ENCODE data around the gene TRAPPC11. TPM values are rescaled to one million over a fixed set of nuclear protein-coding genes. Genes with fewer than 3 reads are reported as not detected.

Gene TRAPPC11
- polyA plus RNA-seq, 2 donors = 11.6 to 13.7 TPM

DNA sequence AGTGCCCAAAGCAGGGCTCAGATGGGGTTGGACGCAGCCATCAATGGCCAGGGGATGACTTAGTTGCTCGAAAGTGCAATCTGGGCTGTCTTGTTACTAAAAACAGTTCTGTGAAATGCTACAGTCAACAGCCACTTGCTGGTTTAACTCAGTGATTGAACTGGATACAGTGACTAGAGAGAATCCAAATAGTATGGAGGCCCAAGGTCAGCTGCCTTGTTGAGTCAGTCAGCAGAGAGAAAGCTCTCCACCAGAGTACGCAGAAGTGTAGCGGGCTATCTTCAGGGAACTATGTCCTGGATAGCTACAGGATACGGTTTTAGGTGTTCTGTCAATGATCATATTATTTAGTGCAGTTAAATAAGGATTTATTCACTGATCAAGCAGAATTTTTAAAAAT lies 68.4 kb downstream of the TRAPPC11 start:
- Histone ChIP-seq H3K27ac (ENCODE audit: low read depth in 2 of 2, low read length in 1 of 2) (no peak overlapping the region), H3K4me3 (ENCODE audit: low read depth in 1 of 2, low read length in 2 of 2) (no peak overlapping the region), H3K36me3 (ENCODE audit: control insufficient read depth in 2 of 2, insufficient read depth in 2 of 2, low read length in 1 of 2) (no peaks in the 10 kb centered on the region), H3K27me3 (ENCODE audit: control insufficient read depth in 1 of 2, insufficient read depth in 2 of 2, low read length in 2 of 2) (no peaks in the 10 kb centered on the region), H3K4me1 (ENCODE audit: control insufficient read depth in 2 of 2, insufficient read depth in 2 of 2, low read length in 1 of 2) (peaks cover 4% of the 10 kb centered on the region in 2 donors), H3K9me3 (ENCODE audit: control insufficient read depth in 2 of 2, insufficient read depth in 1 of 2, low read depth in 1 of 2, low read length in 1 of 2) (no peaks in the 10 kb centered on the region)
- 95 to 97% methylated on average over 5 of the region's 5 CpGs for WGBS, 2 donors

DNA sequence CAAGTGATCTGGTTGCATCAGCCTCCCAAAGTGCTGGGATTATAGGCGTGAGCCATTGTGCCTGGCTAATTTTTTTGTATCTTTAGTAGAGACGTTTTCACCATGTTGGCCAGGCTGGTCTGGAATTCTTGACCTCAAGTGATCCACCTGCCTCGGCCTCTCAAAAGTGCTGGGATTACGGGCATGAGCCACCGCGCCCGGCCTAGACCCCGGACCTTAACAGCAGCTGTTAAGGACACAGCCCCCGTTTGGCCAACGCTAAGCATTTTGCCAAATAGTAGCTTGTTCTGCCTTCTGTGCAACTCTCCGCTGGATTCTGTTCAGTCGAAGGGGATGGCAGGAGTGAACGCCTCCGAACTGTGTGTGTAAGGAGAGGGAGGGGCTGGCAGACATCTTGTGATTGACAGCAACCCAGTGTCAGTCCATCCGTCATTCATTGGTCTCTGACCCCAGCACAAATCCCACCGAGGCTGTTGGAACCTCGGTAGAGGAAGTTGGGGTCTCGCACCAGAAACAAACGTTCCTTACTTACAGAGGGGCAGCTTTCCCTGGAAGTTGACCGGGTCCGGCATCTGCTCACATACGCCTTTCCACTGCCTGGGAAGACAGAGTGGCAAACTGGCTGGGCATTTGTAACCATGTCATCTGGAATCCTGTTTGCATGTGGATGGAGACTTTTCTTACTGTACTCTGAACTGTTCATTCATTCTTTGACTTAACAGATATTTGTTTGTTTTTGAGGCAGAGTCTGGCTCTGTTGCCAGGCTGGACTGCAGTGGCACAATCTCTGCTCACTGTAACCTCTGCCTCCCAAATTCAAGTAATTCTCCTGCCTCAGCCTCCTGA lies 69.4 kb downstream of the TRAPPC11 start:
- H3K27me3 ChIP-seq (ENCODE audit: control insufficient read depth in 1 of 2, insufficient read depth in 2 of 2, low read length in 2 of 2) = no peaks in the 10 kb centered on the region
- H3K4me1 ChIP-seq (ENCODE audit: control insufficient read depth in 2 of 2, insufficient read depth in 2 of 2, low read length in 1 of 2) = peaks cover 0 to 4% of the 10 kb centered on the region in 2 donors
- no peak overlapping the region for H3K4me3 ChIP-seq (ENCODE audit: low read depth in 1 of 2, low read length in 2 of 2)
- 79 to 81% methylated on average over 22 of the region's 22 CpGs for WGBS, 2 donors
- H3K36me3 ChIP-seq (ENCODE audit: control insufficient read depth in 2 of 2, insufficient read depth in 2 of 2, low read length in 1 of 2) = no peaks in the 10 kb centered on the region
- H3K9me3 ChIP-seq (ENCODE audit: control insufficient read depth in 2 of 2, insufficient read depth in 1 of 2, low read depth in 1 of 2, low read length in 1 of 2) = no peaks in the 10 kb centered on the region
- no peak overlapping the region for H3K27ac ChIP-seq (ENCODE audit: low read depth in 2 of 2, low read length in 1 of 2)

DNA sequence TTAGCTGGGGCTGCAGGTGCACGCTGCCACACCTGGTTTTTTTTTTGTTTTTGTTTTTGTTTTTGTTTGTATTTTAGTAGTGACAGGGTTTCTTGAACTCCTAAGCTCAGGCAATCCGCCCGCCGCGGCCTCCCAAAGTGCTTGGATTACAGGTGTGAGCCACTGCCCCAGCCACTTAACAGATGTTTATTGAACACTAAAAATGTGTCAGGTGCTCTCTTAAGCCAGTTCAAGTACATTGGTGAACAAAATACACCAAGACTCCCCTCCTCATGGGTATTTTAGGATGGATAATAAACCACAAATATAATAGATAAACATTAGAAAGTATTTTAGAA lies 69.9 kb downstream of the TRAPPC11 start:
- no peak overlapping the region for H3K27ac ChIP-seq (ENCODE audit: low read depth in 2 of 2, low read length in 1 of 2)
- H3K27me3 ChIP-seq (ENCODE audit: control insufficient read depth in 1 of 2, insufficient read depth in 2 of 2, low read length in 2 of 2) = no peaks in the 10 kb centered on the region
- no peaks in the 10 kb centered on the region for H3K9me3 ChIP-seq (ENCODE audit: control insufficient read depth in 2 of 2, insufficient read depth in 1 of 2, low read depth in 1 of 2, low read length in 1 of 2)
- H3K4me3 ChIP-seq (ENCODE audit: low read depth in 1 of 2, low read length in 2 of 2) = no peak overlapping the region
- WGBS, 2 donors = 85 to 89% methylated on average over 5 of the region's 5 CpGs
- H3K4me1 ChIP-seq (ENCODE audit: control insufficient read depth in 2 of 2, insufficient read depth in 2 of 2, low read length in 1 of 2) = peaks cover 0 to 4% of the 10 kb centered on the region in 2 donors
- H3K36me3 ChIP-seq (ENCODE audit: control insufficient read depth in 2 of 2, insufficient read depth in 2 of 2, low read length in 1 of 2) = no peaks in the 10 kb centered on the region

DNA sequence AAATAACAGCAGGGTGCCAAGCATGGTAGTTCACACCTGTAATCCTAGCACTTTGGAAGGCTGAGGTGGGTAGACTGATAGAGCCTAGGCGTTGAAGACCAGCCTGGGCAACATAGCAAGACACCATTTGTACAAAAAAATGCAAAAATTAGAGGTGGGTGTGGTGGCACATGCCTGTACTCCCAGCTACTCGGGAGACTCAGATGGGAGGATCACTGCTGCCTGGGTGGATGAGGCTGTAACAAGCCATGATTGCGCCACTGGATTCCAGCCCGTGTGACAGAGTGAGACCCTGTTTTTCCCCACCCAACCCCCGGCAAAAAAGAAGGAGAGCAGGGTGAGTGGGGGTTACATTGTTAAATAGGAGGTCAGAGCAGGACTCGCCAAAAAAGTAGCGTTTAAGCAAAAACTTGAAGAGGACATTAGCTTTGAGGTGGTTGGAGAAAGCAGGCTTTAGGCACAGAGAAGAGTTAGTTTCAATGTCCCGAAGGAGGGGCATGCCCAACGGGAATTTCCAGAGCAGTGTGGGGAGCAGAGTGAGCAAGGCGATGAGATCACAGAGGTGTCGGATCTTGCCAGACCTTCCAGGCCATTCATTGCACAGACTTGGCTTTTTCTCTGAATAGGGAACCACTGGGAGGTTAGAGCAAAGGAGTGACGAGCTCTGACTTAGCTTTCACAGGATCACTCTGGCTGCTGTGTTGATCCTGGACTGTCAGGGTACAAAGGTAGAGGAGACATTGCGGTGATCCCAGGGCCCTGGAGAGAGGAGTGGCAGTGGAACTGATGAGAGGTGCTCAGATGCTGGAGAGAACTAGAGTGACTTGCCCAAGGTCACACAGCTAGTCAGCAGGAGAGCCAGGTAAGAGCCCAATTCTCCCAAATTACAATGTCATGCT lies 70.6 kb downstream of the TRAPPC11 start:
- no peaks in the 10 kb centered on the region for H3K27me3 ChIP-seq (ENCODE audit: control insufficient read depth in 1 of 2, insufficient read depth in 2 of 2, low read length in 2 of 2)
- H3K9me3 ChIP-seq (ENCODE audit: control insufficient read depth in 2 of 2, insufficient read depth in 1 of 2, low read depth in 1 of 2, low read length in 1 of 2) = no peaks in the 10 kb centered on the region
- WGBS, 2 donors = 53 to 59% methylated on average over 13 of the region's 13 CpGs
- H3K27ac ChIP-seq (ENCODE audit: low read depth in 2 of 2, low read length in 1 of 2) = peak overlapping the region; percentile 61 to 74
- peaks cover 0 to 4% of the 10 kb centered on the region in 2 donors for H3K4me1 ChIP-seq (ENCODE audit: control insufficient read depth in 2 of 2, insufficient read depth in 2 of 2, low read length in 1 of 2)
- H3K4me3 ChIP-seq (ENCODE audit: low read depth in 1 of 2, low read length in 2 of 2) = no peak overlapping the region
- no peaks in the 10 kb centered on the region for H3K36me3 ChIP-seq (ENCODE audit: control insufficient read depth in 2 of 2, insufficient read depth in 2 of 2, low read length in 1 of 2)

DNA sequence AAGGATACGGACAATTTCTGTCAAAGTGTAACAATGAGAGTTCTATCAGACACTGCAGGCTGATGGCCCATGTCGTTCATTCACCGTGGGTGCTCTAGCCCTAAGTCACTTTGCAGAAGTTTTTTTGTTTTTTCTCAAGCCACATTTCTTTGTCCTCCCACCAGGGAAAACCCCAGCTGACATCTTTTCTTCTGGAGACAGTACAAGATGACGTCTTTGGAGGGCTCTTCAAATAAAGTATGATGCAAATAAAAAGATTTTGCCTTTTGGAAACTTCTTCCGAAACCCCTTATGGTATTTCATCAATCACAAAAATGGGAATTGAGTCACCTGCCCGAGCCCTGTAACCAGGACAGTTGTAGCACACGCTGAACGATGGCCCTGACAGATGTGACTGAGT lies 73.2 kb downstream of the TRAPPC11 start:
- no peaks in the 10 kb centered on the region for H3K36me3 ChIP-seq (ENCODE audit: control insufficient read depth in 2 of 2, insufficient read depth in 2 of 2, low read length in 1 of 2)
- no peak overlapping the region for H3K27ac ChIP-seq (ENCODE audit: low read depth in 2 of 2, low read length in 1 of 2)
- H3K27me3 ChIP-seq (ENCODE audit: control insufficient read depth in 1 of 2, insufficient read depth in 2 of 2, low read length in 2 of 2) = no peaks in the 10 kb centered on the region
- 85 to 87% methylated on average over 8 of the region's 8 CpGs for WGBS, 2 donors
- H3K9me3 ChIP-seq (ENCODE audit: control insufficient read depth in 2 of 2, insufficient read depth in 1 of 2, low read depth in 1 of 2, low read length in 1 of 2) = no peaks in the 10 kb centered on the region
- H3K4me1 ChIP-seq (ENCODE audit: control insufficient read depth in 2 of 2, insufficient read depth in 2 of 2, low read length in 1 of 2) = peaks cover 0 to 4% of the 10 kb centered on the region in 2 donors
- H3K4me3 ChIP-seq (ENCODE audit: low read depth in 1 of 2, low read length in 2 of 2) = no peak overlapping the region

DNA sequence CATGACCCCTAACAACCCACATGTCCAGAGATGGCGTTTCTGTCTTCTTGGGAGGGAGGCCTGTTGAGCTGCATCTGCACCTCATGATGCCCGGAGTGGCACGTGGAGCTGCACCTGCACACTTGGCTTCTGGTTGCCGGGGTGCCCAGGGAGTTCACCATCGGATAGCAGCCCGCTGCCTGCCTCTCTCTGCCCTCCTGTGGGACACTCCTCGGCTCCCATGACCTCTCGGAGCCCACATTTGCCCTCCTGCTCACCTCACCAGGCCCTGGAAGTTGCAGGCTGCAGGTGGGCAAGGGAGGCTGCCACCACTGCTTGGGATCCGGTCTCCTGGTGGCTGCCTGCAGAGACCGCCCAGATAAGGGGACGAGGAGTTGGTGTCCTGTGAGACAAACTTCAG lies 74.1 kb downstream of the TRAPPC11 start:
- no peaks in the 10 kb centered on the region for H3K27me3 ChIP-seq (ENCODE audit: control insufficient read depth in 1 of 2, insufficient read depth in 2 of 2, low read length in 2 of 2)
- H3K36me3 ChIP-seq (ENCODE audit: control insufficient read depth in 2 of 2, insufficient read depth in 2 of 2, low read length in 1 of 2) = no peaks in the 10 kb centered on the region
- H3K4me3 ChIP-seq (ENCODE audit: low read depth in 1 of 2, low read length in 2 of 2) = no peak overlapping the region
- peaks cover 0 to 4% of the 10 kb centered on the region in 2 donors for H3K4me1 ChIP-seq (ENCODE audit: control insufficient read depth in 2 of 2, insufficient read depth in 2 of 2, low read length in 1 of 2)
- WGBS, 2 donors = 90 to 91% methylated on average over 11 of the region's 11 CpGs
- H3K9me3 ChIP-seq (ENCODE audit: control insufficient read depth in 2 of 2, insufficient read depth in 1 of 2, low read depth in 1 of 2, low read length in 1 of 2) = no peaks in the 10 kb centered on the region
- no peak overlapping the region for H3K27ac ChIP-seq (ENCODE audit: low read depth in 2 of 2, low read length in 1 of 2)

DNA sequence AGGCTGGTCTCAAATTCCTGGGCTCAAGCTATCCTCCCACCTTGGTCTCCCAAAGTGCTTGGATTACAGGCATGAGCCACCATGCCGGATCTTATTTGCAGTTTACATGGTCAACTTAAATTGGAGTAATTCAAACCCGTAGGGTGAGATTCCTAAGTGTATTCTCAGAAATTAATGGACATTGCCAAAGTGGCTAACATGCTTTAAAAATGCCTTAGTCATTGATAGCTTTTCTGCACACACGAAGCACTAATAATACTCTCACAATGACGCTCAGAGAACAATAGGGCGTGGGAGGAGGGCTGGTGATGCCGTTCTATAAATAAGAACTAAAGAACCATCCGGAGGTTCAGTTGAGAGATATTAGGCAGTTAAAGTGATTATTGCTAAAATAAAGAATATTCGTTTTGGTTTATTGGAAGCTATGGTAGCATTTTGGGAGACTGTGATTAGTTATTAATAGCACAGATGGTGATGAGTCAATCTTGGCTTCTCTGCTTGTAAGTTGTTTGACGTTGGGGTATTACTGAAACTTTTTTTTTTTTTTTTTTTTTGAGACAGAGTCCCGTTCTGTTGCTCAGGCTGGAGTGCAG lies 79.1 kb downstream of the TRAPPC11 start:
- no peaks in the 10 kb centered on the region for H3K4me1 ChIP-seq (ENCODE audit: control insufficient read depth in 2 of 2, insufficient read depth in 2 of 2, low read length in 1 of 2)
- H3K27ac ChIP-seq (ENCODE audit: low read depth in 2 of 2, low read length in 1 of 2) = peak overlapping the region in 1 of 2 donors; percentile 49
- H3K36me3 ChIP-seq (ENCODE audit: control insufficient read depth in 2 of 2, insufficient read depth in 2 of 2, low read length in 1 of 2) = no peaks in the 10 kb centered on the region
- H3K27me3 ChIP-seq (ENCODE audit: control insufficient read depth in 1 of 2, insufficient read depth in 2 of 2, low read length in 2 of 2) = no peaks in the 10 kb centered on the region
- H3K9me3 ChIP-seq (ENCODE audit: control insufficient read depth in 2 of 2, insufficient read depth in 1 of 2, low read depth in 1 of 2, low read length in 1 of 2) = no peaks in the 10 kb centered on the region
- H3K4me3 ChIP-seq (ENCODE audit: low read depth in 1 of 2, low read length in 2 of 2) = no peak overlapping the region
- WGBS, 2 donors = 24 to 38% methylated on average over 10 of the region's 10 CpGs

DNA sequence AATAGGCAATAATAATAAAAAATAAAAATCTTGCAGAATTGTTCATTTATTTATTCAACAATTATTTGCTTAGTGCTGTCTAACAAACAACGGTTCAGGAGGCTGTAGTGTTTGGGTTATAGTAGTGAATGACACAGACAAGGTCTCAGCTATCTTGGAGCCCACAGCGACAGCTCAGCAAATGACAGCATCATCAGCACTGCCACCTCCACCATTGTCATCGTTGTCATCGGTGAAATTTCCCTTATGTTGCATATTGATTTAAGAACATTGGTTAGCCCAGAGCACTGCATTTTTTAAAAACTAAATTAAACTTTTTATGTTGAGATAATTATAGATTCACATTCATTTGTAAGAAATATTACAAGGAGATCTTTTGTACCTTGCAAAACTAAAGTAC lies 79.9 kb downstream of the TRAPPC11 start:
- H3K9me3 ChIP-seq (ENCODE audit: control insufficient read depth in 2 of 2, insufficient read depth in 1 of 2, low read depth in 1 of 2, low read length in 1 of 2) = no peaks in the 10 kb centered on the region
- no peaks in the 10 kb centered on the region for H3K4me1 ChIP-seq (ENCODE audit: control insufficient read depth in 2 of 2, insufficient read depth in 2 of 2, low read length in 1 of 2)
- WGBS, 2 donors = 94 to 96% methylated on average over 4 of the region's 4 CpGs
- no peak overlapping the region for H3K27ac ChIP-seq (ENCODE audit: low read depth in 2 of 2, low read length in 1 of 2)
- no peaks in the 10 kb centered on the region for H3K27me3 ChIP-seq (ENCODE audit: control insufficient read depth in 1 of 2, insufficient read depth in 2 of 2, low read length in 2 of 2)
- H3K36me3 ChIP-seq (ENCODE audit: control insufficient read depth in 2 of 2, insufficient read depth in 2 of 2, low read length in 1 of 2) = no peaks in the 10 kb centered on the region
- no peak overlapping the region for H3K4me3 ChIP-seq (ENCODE audit: low read depth in 1 of 2, low read length in 2 of 2)

DNA sequence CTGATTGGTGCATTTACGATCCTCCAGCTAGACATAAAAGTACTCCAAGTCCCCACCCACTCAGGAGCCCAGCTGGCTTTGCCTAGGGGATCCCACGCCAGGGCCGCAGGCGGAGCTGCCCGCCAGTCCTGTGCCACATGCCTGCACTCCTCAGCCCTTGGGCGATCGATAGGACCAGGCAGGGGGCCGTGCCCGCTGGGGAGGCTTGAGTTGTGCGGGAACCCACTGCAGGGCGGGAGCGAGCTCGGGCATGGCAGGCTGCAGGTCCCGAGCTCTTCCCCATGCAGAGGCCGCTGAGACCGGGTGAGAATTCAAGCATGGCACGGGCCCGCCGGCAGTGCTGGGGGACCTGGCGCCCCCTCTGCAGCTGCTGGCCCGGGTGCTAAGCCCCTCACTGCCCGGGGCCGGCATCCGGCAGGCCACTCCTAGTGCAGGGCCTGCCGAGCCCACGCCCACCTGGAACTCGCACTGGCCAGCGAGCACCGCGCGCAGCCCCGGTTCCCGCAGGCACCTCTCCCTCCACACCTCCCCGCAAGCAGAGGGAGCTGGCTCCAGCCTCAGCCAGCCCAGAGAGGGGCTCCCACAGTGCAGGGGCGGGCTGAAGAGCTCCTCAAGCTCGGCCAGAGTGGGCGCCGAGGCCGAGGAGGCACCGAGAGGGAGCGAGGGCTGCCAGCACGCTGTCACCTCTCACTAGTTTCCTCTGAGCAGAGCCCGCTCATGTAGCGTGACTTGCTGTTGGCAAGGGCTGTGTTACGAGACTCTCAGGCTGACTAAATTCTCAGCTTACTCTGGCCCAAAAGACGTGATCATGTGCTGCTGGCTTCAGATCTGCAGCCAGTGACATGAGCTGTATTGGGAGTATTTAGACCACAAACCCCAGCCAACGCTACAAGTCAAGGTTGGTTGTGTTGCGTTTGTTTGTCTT lies 87.5 kb downstream of the TRAPPC11 start:
- Histone ChIP-seq H3K36me3 (ENCODE audit: control insufficient read depth in 2 of 2, insufficient read depth in 2 of 2, low read length in 1 of 2) (no peaks in the 10 kb centered on the region), H3K4me3 (ENCODE audit: low read depth in 1 of 2, low read length in 2 of 2) (peak overlapping the region in 1 of 2 donors; percentile 15), H3K9me3 (ENCODE audit: control insufficient read depth in 2 of 2, insufficient read depth in 1 of 2, low read depth in 1 of 2, low read length in 1 of 2) (no peaks in the 10 kb centered on the region), H3K27me3 (ENCODE audit: control insufficient read depth in 1 of 2, insufficient read depth in 2 of 2, low read length in 2 of 2) (no peaks in the 10 kb centered on the region), H3K4me1 (ENCODE audit: control insufficient read depth in 2 of 2, insufficient read depth in 2 of 2, low read length in 1 of 2) (peaks cover 0 to 3% of the 10 kb centered on the region in 2 donors), H3K27ac (ENCODE audit: low read depth in 2 of 2, low read length in 1 of 2) (no peak overlapping the region)
- 72 to 84% methylated on average over 42 to 48 of the region's 48 CpGs for WGBS, 2 donors
